Left ventricle myocardium inferior (tissue), 1 donor: Measurements from ENCODE around the gene MEF2A. TPM values are rescaled to one million over a fixed set of nuclear protein-coding genes. Genes with fewer than 3 reads are reported as not detected.

Experiments used
- DNase-seq: peaks from one replicate; pipeline ENCODE4 v3.0.0-alpha.2; 2020
- H3K27ac ChIP-seq: fragments of 200-600 bp; replicated peaks from 2 replicates; pipeline ENCODE4 v1.8.0; 2021
- H3K27me3 ChIP-seq: fragments of 200-600 bp; 2 replicates; pipeline ENCODE4 v1.8.0; 2021; ENCODE audit warnings: low read depth
- H3K36me3 ChIP-seq: fragments of 200-600 bp; 2 replicates; pipeline ENCODE4 v1.8.0; 2021
- H3K4me1 ChIP-seq: fragments of 200-600 bp; 2 replicates; pipeline ENCODE4 v1.8.0; 2021
- H3K4me3 ChIP-seq: fragments of 200-600 bp; 2 replicates; pipeline ENCODE4 v1.8.0; 2021; ENCODE audit warnings: mild to moderate bottlenecking, moderate library complexity
- H3K9me3 ChIP-seq: fragments of 200-600 bp; replicated peaks from 2 replicates; pipeline ENCODE4 v1.8.0; 2021
- CTCF ChIP-seq: fragments of 200-600 bp; IDR thresholded peaks from 2 replicates; pipeline ENCODE4 v1.8.0; 2021; ENCODE audit warnings: antibody characterized with exemption, mild to moderate bottlenecking, borderline replicate concordance
- intact Hi-C: fragments of 100-400 bp; cut with micrococcal nuclease; formaldehyde crosslinking; loops from one replicate; pipeline ENCODE4 v1.11.0; 2022
- total RNA-seq: library from RNA; stranded (reverse); fragmentation: NEBNext Ultra II Directional; extraction: Animal tissue kit (Norgen Biotek cat#: 25700); gene quantifications from one replicate; pipeline ENCODE4 v1.2.1, GENCODE V29; 2021
- donor health status: DM: no; HTN: yes; CAD: no; lungs with severe emphysema.

Gene MEF2A
- total RNA-seq, 1 donor from 2014 or later: 152 TPM

- H3K4me1 ChIP-seq: peaks cover 86% of the 10 kb centered on the region
- no peak for TF ChIP-seq CTCF
- H3K36me3 ChIP-seq: peaks cover 50% of the 10 kb centered on the region
- no peak for DNase-seq
- H3K27ac ChIP-seq: peak overlapping the region; percentile 90
- H3K9me3 ChIP-seq: no peaks in the 10 kb centered on the region
- intact Hi-C loops: no loop called here
- no peaks in the 10 kb centered on the region for H3K27me3 ChIP-seq
- no peak overlapping the region for H3K4me3 ChIP-seq
These were observed 146.6 kb downstream of the MEF2A start for GRCh38 chr15:99712415-99712814.

- peaks cover 75% of the 10 kb centered on the region for H3K4me1 ChIP-seq
- H3K4me3 ChIP-seq: peak overlapping the region; percentile 38
- intact Hi-C loops: no loop called here
- H3K27me3 ChIP-seq: no peaks in the 10 kb centered on the region
- no peak for DNase-seq
- H3K27ac ChIP-seq: peak overlapping the region; percentile 77
- no peaks in the 10 kb centered on the region for H3K9me3 ChIP-seq
- TF ChIP-seq CTCF: no peak
- H3K36me3 ChIP-seq: peaks cover 37% of the 10 kb centered on the region
These were observed 150.8 kb downstream of the MEF2A start for GRCh38 chr15:99716540-99717095.

DNA sequence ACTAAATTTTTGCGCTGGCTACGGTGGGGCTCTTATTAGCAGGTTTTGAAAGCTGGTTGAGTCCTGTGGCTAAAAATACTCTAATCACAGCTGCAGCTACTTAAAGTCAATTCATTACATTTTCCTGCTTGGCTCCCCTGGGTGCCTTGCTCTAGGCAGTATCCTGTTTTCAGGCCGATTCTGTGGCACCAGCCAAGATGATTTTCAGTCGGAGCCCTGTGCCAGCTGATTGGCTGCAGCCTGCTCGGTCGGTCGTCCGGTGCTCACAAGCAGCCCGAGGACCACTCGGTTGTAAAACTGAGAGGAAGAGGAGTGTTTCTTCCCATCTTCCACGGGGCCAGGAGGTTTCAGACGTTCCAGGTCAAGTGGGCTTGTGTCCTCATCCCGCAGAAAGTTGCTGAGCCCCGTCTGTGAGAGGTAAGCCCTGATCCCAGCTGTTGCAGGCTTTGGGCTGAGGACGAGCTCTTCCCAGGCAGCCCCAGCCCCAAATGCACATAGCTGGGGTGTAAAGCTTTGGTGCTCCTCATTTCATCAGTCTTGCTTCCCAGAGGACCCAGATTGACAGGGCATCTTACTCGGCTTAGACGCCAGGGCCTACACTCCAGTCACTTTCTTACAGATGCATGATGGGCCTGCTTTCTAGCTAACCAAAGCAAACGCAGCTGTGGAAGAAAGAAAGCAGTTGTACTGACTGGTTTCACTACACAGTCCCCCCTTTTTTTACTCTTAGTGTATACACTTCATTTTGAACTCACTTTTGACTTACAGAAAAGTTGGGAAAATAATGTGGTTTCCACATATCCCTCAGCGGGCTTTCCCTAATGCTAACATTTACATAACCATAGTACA, 151.6 kb downstream of the MEF2A start:
- Histone ChIP-seq H3K9me3 (no peaks in the 10 kb centered on the region), H3K4me3 (peak overlapping the region; percentile 38), H3K27ac (peak overlapping the region; percentile 77), H3K4me1 (peaks cover 71% of the 10 kb centered on the region), H3K27me3 (no peaks in the 10 kb centered on the region), H3K36me3 (peaks cover 30% of the 10 kb centered on the region)
- intact Hi-C loops: no loop called here
- TF ChIP-seq CTCF: no peak
- peak; percentile 48 for DNase-seq

DNA sequence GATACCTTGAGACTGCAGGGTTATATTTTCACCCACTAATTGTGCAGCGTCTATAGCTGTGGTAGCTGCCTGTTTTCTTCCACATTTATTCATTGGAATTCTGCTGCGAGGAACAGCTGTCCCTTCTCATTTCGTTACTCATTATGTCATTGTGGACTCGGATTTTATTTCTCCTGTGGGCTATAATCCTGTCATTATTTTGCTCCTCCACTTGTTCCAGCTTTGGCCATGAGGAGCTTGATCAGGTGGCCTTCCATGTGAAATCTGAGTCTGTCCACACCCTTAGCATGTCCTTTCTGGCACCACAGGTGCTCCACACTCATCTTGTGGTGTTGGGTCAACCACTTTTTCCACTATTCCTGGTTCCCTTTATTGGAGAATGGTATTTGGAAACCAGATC, 152.6 kb downstream of the MEF2A start:
- no peaks in the 10 kb centered on the region for H3K9me3 ChIP-seq
- no peak for TF ChIP-seq CTCF
- peaks cover 62% of the 10 kb centered on the region for H3K4me1 ChIP-seq
- intact Hi-C loops: no loop called here
- H3K36me3 ChIP-seq: peaks cover 19% of the 10 kb centered on the region
- H3K27me3 ChIP-seq: no peaks in the 10 kb centered on the region
- no peak overlapping the region for H3K4me3 ChIP-seq
- peak overlapping the region; percentile 77 for H3K27ac ChIP-seq
- DNase-seq: no peak

GRCh38 chr15:99719096-99719541, 153.3 kb downstream of the MEF2A start:
- no peak for TF ChIP-seq CTCF
- no peaks in the 10 kb centered on the region for H3K27me3 ChIP-seq
- H3K36me3 ChIP-seq: peaks cover 12% of the 10 kb centered on the region
- no peak overlapping the region for H3K4me3 ChIP-seq
- no peaks in the 10 kb centered on the region for H3K9me3 ChIP-seq
- intact Hi-C loops: no loop called here
- peaks cover 56% of the 10 kb centered on the region for H3K4me1 ChIP-seq
- H3K27ac ChIP-seq: no peak overlapping the region
- no peak for DNase-seq
